Upper lobe of left lung (tissue), 6 donors: ENCODE measurements around the gene ECEL1. TPM values are rescaled to one million over a fixed set of nuclear protein-coding genes. Genes with fewer than 3 reads are reported as not detected.

Source experiments
- ATAC-seq, 2 donors: fragments of 200-7000 bp; cut with Tn5 transposase; one replicate each; pipeline ENCODE4 v1.9.1; 2022; ENCODE audit warnings: mild to moderate bottlenecking in 2 of 2, moderate library complexity in 2 of 2; ENCODE audit not compliant: low FRiP score in 2 of 2
- DNase-seq, 2 donors: peaks; one replicate each; pipeline ENCODE4 v3.0.0-alpha.2; 2019 to 2020
- H3K27ac ChIP-seq, 4 donors: fragments of 200-600 bp; sonication (generic); one replicate each; pipeline ENCODE4 v1.5.1; 2016 to 2019
- H3K27me3 ChIP-seq, 4 donors: fragments of 200-600 bp; sonication (generic); one replicate each; pipeline ENCODE4 v1.5.1; 2017 to 2019
- H3K36me3 ChIP-seq, 4 donors: fragments of 200-600 bp; sonication (generic); one replicate each; pipeline ENCODE4 v1.5.1; 2016 to 2019
- H3K4me1 ChIP-seq, 4 donors: fragments of 200-600 bp; sonication (generic); one replicate each; pipeline ENCODE4 v1.5.1; 2018 to 2019
- H3K4me3 ChIP-seq, 4 donors: fragments of 200-600 bp; sonication (generic); one replicate each; pipeline ENCODE4 v1.5.1; 2017 to 2019; ENCODE audit warnings: mild to moderate bottlenecking in 2 of 4, moderate library complexity in 1 of 4
- H3K9me3 ChIP-seq, 4 donors: fragments of 200-600 bp; sonication (generic); one replicate each; pipeline ENCODE4 v1.5.1; 2018 to 2019
- EP300 ChIP-seq, 4 donors: sonication (generic); formaldehyde crosslinking; IDR thresholded peaks; one replicate each; pipeline ENCODE4 v1.5.1; 2017; ENCODE audit warnings: antibody characterized with exemption in 4 of 4, control low read depth in 2 of 4
- POLR2A ChIP-seq, 4 donors: fragments of 450-650 bp; IDR thresholded peaks; one replicate each; pipeline ENCODE4 v1.5.1; 2016 to 2017; ENCODE audit warnings: antibody characterized with exemption in 4 of 4, mild to moderate bottlenecking in 2 of 4
- POLR2AphosphoS5 ChIP-seq, 2 donors: sonication (generic); formaldehyde crosslinking; IDR thresholded peaks; one replicate each; pipeline ENCODE4 v1.5.1; 2017; ENCODE audit warnings: antibody characterized with exemption in 2 of 2
- WGBS, 2 donors: methylation state at CpG; one replicate each; pipeline ENCODE4 v1.1.5; 2017 to 2018; 5-methylcytosine and 5-hydroxymethylcytosine counted together
- total RNA-seq, 6 donors: library from RNA; depleted of rRNA in 4 of 6; stranded (reverse); fragments of >200 nt in 4 of 6; gene quantifications; one replicate each; pipeline versions ENCODE4 v1.1.0 to v1.2.1, GENCODE V29; 2016 to 2021
- TF ChIP-seq, protein P1 (sequence below), 6 experiments: fragments of 450-650 bp in 4 of 6; fragments of 200-600 bp in 2 of 6; sonication (generic) in 2 of 6; IDR thresholded peaks; one replicate each; pipeline ENCODE4 v1.5.1; 2016 to 2019; ENCODE audit warnings: antibody characterized with exemption in 6 of 6
- donor health status: DM: no; HTN: no; CAD: no; lungs with moderate emphysema.
- donor health status: DM: no; HTN: yes; CAD: no; lungs with severe emphysema.

The ECEL1 gene
- total RNA-seq, 6 donors from 2014 or later = 0.14 to 0.40 TPM; not detected in 4

DNA sequence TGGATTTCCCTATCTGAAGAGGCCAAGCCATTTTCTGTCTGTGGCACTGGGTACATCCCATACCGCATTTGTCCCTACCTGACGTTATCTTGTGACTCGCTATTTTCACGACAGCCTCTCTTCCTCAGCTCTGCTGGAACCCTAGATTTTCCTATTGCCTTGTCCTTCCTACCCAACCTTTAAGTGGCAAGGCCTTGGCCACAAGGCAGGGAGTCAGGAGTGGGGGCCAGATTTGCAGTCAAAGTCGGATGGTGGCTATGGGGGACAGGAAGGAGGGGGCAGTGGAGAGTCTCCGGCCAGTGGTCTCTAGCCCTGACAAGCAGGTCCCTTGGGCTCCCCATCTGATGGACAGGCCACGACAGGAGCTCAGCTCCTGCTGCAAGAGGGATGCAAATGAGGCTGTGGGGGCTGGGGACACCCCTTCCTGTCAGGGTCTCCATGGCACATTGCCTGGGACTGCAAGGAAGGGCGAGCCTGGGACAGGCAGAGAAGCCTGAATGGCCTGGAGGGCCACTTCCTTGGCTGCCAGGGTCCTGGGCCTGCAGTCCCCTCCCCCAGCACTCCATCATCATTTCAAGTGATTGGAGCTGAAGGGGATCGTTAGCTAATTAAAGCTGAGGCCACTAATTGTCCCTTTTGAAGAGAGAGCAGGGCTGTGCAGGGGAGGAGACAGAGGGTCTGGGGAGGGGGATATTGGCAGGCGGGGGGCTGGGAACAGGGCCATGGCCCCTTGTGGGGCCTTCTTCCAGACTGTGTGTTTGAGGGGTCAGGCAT, 6.3 kb upstream of the ECEL1 start:
- ATAC-seq (no peak), DNase-seq (no peak)
- TF ChIP-seq POLR2A (IDR thresholded peaks at IDR 0.05) (no peak), POLR2AphosphoS5 (IDR thresholded peaks at IDR 0.05) (no peak), EP300 (IDR thresholded peaks at IDR 0.05) (no peak)
- TF ChIP-seq, protein P1, sequence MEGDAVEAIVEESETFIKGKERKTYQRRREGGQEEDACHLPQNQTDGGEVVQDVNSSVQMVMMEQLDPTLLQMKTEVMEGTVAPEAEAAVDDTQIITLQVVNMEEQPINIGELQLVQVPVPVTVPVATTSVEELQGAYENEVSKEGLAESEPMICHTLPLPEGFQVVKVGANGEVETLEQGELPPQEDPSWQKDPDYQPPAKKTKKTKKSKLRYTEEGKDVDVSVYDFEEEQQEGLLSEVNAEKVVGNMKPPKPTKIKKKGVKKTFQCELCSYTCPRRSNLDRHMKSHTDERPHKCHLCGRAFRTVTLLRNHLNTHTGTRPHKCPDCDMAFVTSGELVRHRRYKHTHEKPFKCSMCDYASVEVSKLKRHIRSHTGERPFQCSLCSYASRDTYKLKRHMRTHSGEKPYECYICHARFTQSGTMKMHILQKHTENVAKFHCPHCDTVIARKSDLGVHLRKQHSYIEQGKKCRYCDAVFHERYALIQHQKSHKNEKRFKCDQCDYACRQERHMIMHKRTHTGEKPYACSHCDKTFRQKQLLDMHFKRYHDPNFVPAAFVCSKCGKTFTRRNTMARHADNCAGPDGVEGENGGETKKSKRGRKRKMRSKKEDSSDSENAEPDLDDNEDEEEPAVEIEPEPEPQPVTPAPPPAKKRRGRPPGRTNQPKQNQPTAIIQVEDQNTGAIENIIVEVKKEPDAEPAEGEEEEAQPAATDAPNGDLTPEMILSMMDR (IDR thresholded peaks at IDR 0.05) = no peak
- peaks cover 0 to 1% (median 0%) of the 10 kb centered on the region in 4 donors for H3K27me3 ChIP-seq
- no peak overlapping the region for H3K27ac ChIP-seq
- no peaks in the 10 kb centered on the region for H3K9me3 ChIP-seq
- WGBS, 2 donors = 72 to 74% methylated on average over 8 to 10 of the region's 10 CpGs
- no peak overlapping the region for H3K4me3 ChIP-seq
- no peaks in the 10 kb centered on the region for H3K4me1 ChIP-seq
- no peaks in the 10 kb centered on the region for H3K36me3 ChIP-seq

DNA sequence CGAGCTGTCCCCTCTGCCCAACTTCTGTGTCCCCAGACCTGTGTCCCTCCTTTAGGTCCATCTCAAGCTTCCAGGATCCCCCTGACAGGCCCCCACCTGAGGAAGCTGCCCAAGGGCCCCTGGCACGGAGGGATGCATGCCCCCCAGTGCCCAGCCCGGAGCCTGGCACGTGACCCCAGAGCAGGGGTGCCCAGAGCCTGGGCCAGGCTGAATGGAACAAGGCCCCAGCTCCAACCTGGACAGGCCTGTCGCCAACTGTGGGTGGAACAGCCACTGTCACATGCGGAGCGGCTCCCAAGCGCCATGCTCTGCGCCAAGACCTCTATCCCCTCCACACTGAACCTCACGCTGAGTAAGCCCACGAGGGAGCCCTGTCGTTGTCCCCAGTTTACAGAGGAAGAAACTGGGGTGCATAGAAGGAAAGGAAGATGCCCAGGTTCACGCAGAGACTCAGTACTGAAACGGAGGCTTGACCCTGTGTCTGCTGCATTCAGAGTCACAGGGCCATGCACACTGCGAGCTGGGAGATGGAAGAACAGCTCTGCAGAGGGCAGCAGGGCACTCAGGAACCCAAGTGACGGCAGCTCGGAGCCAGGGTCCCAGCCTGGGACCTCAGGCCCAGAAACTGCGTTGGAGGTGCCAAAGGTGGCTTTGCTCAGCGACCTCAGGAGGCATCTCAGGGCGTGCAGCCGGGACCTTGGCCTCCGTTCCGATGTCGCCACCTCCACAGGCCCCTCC, 5.5 kb upstream of the ECEL1 start:
- no peak overlapping the region for H3K4me3 ChIP-seq
- H3K27me3 ChIP-seq = peaks cover 0 to 9% (median 3%) of the 10 kb centered on the region in 4 donors
- no peaks in the 10 kb centered on the region for H3K36me3 ChIP-seq
- WGBS, 2 donors = 81 to 91% methylated on average over 17 to 21 of the region's 24 CpGs
- DNase-seq = no peak
- TF ChIP-seq POLR2AphosphoS5 (IDR thresholded peaks at IDR 0.05) = no peak
- TF ChIP-seq, protein P1 (IDR thresholded peaks at IDR 0.05) = no peak
- TF ChIP-seq EP300 (IDR thresholded peaks at IDR 0.05) = no peak
- no peak for TF ChIP-seq POLR2A (IDR thresholded peaks at IDR 0.05)
- no peak for ATAC-seq
- H3K9me3 ChIP-seq = no peaks in the 10 kb centered on the region
- H3K27ac ChIP-seq = no peak overlapping the region
- no peaks in the 10 kb centered on the region for H3K4me1 ChIP-seq

DNA sequence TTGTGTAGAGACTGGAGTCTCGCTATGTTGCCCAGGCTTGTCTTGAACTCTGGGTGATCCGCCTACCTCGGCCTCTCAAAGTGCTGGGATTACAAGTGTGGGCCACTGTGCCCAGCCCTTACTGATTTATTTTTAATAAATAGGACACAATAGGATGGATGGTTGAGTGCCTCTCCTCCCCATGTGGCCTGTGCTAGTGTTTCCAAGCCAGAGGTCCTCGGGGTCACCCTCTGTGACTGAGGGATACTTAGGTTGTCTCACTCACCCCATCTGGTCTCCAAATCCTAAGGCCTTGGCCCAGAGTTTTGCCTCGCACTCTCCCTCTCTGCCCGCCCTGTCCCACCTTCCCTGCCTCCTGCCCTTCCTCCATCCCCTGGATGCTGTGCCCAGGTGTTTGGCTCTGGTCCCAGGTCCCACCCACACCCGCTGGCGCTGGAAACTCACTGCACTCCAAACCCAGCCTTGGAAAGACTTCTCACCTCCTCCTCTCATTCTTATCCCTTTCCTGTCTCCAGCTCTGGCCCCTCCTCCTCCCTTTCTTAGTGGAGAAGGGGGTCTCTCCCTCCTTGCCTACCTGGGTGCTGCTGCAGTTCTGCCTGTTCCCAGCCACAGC, 4.7 kb upstream of the ECEL1 start:
- Histone ChIP-seq H3K9me3 (no peaks in the 10 kb centered on the region), H3K4me1 (peaks cover 0 to 8% (median 3%) of the 10 kb centered on the region in 4 donors), H3K27me3 (peaks cover 0 to 17% (median 6%) of the 10 kb centered on the region in 4 donors), H3K27ac (no peak overlapping the region), H3K4me3 (no peak overlapping the region), H3K36me3 (no peaks in the 10 kb centered on the region)
- ATAC-seq (no peak), DNase-seq (no peak)
- TF ChIP-seq POLR2AphosphoS5 (IDR thresholded peaks at IDR 0.05) (no peak), EP300 (IDR thresholded peaks at IDR 0.05) (no peak)
- 67 to 69% methylated on average over 8 of the region's 8 CpGs for WGBS, 2 donors

DNA sequence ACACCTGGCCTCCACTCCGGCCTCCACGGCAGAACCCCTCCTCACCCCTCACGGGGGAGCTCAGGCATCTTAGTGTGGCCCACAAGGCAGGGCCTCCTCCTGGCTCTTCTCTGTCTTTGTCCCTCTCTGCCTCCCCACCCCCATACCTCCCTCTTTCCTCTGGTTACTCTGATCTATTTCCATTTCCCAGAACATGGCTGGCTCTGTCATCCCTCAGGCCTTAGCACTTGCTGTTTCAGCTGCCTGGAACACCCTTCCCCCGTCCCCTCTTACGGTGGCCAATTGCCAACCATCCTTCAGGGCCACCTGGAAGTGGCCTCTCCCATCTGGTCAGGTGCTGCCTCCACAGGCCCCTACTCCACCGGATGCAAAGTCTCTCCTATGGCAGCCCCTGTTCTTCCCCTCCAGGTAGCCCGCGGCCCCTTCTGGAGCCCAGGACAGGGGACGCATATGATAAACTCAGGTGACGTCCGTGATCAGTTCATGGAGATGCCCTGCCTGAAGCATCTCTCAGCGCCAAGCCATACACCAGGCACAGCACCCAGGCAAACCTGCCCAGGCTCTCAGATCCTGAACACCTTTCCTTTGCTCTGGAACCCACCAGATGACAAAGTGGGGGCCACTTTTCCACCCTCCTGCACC, 3.6 kb upstream of the ECEL1 start:
- WGBS, 2 donors = 87 to 92% methylated on average over 12 of the region's 12 CpGs
- Histone ChIP-seq H3K27ac (no peak overlapping the region), H3K4me3 (no peak overlapping the region), H3K36me3 (no peaks in the 10 kb centered on the region), H3K4me1 (peaks cover 7 to 18% (median 9%) of the 10 kb centered on the region in 4 donors), H3K27me3 (peaks cover 0 to 27% (median 17%) of the 10 kb centered on the region in 4 donors), H3K9me3 (no peaks in the 10 kb centered on the region)
- TF ChIP-seq EP300 (IDR thresholded peaks at IDR 0.05) (no peak), POLR2AphosphoS5 (IDR thresholded peaks at IDR 0.05) (no peak), POLR2A (IDR thresholded peaks at IDR 0.05) (no peak)
- TF ChIP-seq, protein P1 (IDR thresholded peaks at IDR 0.05) = no peak
- ATAC-seq (no peak), DNase-seq (no peak)
